ENCODE data around the gene PID1. TPM values are rescaled to one million over a fixed set of nuclear protein-coding genes. Genes with fewer than 3 reads are reported as not detected.

The PID1 gene
- total RNA-seq, 1 experiment from 2014 or later = 3.0 TPM

DNA sequence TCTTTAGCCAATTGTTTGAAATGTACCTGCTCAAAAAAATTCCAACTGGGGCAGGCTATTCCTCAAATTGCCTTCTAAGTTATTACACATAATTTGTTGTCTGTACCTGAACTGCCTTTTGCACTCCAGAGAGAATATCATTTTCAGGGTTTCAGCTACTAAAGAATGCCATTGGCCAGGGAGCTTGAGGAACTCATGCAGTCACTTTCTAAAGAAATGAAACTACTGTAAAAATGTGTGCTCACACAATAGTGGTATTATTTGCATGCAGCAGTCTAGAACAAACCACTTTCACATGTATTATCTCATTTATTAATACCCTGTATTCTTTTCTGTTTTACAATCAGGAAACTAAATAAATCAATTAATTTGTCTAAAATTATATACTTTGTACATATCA, 152.2 kb downstream of the PID1 start:
- DNase-seq (ENCODE audit: low read depth) = no peak

DNA sequence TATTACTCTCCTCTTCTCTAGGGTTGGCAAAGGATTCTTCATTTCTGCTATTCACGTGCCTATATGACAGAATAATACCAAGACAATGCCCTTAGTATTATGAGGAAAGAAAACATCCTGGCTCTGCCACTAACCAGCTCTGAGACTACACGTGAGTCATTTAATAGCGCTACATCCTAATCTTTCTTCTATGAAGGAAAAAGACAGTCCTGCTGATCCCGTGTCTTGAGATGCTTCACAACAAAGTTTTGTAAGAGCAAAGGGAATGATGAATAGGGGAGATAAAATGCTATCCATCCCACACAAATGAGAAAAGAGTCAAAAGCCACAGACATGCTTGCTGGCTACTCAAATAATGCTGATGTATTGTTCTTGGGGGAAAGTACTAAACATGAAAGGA, 152.8 kb downstream of the PID1 start:
- DNase-seq (ENCODE audit: low read depth) = no peak

DNA sequence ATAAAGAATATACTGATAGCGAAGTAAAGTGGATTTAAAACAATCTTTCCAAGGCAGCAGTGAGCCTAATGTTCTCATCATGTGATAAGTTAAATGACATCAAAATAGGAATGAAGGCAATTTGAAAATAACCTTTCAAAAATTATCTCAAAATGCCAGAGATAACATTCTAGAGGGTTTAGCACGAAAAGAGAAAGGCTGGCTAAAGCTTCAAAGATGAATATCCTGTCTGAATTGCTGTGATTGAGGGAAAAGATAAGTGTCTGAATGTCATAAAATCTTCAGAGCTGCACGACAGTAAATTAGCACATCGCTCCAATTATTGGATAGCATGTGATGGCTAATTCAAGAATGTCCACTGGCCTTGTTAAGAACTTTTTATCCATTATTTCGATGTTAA, 159.3 kb downstream of the PID1 start:
- no peak for DNase-seq (ENCODE audit: low read depth)

DNA sequence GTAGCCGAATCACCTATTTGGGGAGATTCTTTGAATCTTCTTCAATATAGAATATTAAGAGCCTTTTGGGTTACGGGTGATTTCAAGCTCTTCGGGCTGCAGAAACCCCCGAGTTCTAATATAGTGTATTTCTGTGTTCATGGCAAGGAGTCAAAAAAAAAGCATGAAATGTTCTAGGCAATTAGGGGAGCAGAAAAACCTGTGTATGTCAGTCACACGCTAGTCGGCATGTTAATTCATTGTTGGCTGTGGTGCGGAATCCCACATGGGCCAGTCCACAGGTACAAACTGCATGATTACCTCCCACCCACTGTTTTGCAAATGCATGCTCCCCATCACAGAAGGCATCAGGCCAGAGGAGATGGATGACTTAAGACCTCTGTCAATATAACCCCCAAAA, 161.9 kb downstream of the PID1 start:
- no peak for DNase-seq (ENCODE audit: low read depth)

DNA sequence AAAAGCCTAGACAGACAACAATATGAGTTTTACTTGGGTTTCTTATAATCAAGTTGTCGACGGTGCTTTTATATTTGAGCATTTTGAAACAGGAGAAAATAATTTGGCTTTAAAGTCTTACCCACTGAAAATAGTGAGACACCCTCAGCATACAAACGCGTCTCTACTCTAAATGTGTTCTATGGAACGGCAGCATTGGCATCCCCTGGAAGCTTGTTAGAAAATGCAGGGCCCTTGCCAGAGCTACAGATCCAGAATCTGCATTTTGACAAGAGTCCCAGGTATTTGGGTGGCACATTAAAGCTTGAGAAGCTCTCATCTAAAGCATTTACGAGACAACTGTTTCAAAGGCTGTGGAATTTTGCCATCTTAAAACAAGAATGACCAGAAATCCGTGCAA, 163.5 kb downstream of the PID1 start:
- no peak for DNase-seq (ENCODE audit: low read depth)

DNA sequence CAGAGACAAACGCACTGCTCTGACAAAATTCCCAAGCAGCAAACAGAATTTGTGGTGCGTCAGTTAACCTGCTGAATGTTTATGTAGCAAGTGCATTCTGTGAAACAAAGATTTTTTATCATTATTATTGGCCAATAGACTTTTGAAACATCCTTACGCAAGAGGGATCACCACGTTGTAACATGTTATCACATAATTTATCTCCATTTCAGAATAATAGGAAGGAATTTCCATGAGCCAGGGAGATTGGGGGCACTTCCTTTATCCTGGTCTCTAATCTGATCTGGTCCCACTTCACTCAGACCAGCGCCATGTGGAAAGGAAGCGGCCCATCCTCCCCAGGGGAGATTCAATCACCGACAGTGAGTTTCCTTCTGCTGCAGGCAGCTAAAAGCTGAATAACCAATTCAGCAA, 166.1 kb downstream of the PID1 start:
- DNase-seq (ENCODE audit: low read depth) = no peak

DNA sequence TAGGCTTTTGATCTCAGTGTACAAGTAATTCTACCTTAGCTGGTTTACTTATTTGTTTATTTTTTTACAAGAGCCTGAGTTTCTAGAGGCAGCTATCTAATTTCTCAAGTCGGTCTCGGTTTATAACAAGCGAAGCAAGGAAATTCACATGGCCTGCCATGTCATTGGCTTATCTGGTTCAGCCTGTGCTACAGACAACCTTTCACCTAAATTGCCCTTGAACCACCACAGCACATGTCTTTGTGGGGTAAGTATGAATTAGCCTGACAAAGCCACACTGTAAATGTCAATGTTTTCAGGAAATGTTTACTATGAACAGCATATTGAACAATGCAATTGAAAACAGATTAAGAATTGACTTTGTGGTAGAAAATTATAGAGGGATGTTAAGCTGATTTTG, 167.1 kb downstream of the PID1 start:
- DNase-seq (ENCODE audit: low read depth) = no peak

DNA sequence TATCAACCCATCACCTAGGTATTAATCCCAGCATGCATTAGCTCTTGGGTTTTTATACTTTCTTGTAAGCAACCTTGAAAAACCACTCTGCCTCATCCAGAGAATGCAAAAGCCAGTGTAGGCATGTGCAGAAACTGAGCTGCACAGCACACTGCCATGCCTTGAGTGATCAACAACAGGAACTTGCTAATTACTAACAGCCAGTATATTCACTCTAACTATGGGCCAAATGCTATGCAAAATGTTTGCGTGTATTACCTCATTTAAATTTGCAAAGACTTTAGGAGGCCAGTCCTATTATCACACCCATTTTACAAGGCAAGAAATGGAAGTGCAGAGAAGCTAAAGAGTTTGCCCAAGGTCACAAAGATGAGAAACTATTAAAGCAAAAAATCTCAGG, 169.8 kb downstream of the PID1 start:
- no peak for DNase-seq (ENCODE audit: low read depth)

DNA sequence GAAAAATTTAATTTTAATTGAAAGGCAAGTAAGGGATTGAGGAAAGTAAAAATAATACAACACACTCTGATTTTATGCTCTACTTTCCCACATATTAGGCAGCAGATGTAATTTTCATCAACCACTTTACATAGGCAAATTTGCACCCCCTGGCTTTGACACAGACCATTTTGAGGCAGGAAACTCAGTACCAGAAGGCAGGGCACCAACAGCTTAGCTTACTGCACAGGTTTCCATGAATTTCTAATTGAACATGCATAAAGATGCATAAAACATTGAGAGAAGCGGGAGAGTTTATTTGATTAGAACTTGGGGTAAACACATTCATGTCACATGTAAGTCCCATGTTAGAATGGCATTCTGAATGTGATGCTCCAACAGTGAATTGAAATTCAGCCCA, 171.9 kb downstream of the PID1 start:
- no peak for DNase-seq (ENCODE audit: low read depth)

DNA sequence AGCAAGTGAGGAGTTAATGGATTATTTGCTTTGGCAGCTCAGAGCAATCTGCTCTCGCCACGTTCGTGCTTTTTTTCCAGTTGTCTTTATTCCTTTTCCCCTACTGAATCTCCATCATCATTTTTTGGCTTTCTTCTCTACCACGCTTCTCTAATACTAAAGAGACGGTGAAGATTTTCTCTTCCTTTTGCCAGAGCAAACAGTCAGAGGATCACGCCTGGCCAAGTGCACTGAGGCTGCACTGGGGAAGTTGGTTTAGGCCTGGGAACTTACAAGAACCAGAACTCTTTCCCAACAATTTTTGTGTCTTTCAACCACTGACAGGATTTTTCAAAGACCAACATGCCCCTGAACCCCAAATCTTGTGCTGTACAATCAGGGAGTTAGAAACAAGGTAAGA, 172.3 kb downstream of the PID1 start:
- no peak for DNase-seq (ENCODE audit: low read depth)

DNA sequence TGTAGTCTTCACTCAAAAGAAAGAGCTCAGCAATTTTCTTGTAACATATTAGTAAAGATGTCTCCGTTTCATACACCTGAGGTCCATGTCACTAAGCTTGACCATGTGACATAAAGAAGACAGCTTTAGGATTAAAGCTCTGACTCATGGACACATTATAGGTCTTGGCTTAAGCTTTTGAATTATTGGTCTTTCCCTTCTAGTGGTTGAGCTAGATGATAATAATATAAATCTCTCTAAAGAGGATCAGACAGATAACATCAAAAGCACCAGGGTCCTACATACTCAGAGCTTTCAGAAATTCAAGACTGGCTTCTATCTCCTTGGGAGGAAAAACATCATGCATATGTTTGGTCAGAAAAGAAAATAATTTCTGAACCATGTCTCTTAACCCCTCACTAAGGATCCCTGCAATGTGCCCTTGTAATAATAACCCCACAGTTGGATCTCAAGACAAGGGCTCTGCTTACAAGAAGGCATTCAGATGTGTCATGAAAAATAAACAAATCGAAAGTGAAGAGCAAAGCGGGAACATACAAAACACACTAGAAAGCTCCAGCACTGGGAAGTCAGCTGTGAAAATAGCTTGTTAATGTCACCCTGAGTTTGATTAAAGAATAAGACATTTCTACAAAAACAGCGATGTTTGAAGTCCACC, 174.5 kb downstream of the PID1 start:
- no peak for DNase-seq (ENCODE audit: low read depth)

DNA sequence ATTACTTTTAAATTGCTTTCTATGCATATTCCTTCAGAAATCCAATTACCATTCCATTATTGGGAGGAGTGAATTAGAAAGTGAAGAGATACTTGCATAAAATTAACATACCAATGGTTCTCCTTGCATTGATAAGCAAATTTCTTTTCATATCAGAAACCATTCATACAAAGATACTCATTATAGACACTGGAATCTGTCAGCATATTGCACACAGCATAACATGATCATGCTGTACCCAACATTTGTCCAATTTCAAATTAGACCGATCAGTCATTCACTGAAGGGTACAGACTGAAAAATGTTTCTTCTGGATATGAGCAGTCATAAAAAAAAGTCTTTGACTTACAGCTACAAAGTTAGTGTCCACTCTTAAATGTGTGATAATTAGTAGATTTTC, 175.6 kb downstream of the PID1 start:
- no peak for DNase-seq (ENCODE audit: low read depth)

DNA sequence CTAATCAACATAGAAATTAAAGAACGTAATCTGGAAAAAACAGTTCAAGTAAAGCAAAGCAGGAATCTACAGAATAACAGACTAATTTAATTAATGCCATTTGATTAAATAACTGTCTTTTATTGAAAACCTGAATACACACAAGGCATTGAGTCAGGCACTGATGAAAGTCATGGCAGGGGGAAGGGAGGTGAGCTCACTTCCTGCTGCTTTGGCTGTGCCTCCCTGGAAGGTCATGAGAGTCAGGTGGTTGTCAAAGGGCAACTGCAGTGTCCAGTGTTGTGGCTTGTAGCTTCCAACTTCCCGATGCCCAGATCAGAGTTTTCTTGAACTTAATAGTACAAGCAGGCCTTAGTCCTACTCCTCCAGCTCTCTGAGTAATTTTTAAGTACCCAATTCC, 180.9 kb downstream of the PID1 start:
- peak; percentile 53 for DNase-seq (ENCODE audit: low read depth)

DNA sequence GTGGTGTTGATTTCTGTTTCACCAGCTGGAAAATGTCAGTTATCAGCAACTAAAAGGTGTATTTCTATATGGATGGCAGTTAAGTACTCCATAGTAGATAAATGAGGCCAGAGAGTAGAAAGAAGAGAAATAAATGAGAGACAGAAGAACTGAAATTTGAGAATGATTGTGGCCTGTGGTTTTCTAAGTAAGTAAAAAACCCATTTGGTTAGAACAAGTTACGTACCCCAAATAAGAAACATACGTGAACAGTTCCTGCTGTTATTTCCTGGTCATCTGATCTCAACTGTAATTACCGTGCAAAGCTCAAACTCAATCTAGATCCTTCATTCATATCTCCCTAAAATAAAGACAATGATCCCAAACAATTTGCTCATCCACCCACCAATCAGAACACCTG, 181.3 kb downstream of the PID1 start:
- no peak for DNase-seq (ENCODE audit: low read depth)

DNA sequence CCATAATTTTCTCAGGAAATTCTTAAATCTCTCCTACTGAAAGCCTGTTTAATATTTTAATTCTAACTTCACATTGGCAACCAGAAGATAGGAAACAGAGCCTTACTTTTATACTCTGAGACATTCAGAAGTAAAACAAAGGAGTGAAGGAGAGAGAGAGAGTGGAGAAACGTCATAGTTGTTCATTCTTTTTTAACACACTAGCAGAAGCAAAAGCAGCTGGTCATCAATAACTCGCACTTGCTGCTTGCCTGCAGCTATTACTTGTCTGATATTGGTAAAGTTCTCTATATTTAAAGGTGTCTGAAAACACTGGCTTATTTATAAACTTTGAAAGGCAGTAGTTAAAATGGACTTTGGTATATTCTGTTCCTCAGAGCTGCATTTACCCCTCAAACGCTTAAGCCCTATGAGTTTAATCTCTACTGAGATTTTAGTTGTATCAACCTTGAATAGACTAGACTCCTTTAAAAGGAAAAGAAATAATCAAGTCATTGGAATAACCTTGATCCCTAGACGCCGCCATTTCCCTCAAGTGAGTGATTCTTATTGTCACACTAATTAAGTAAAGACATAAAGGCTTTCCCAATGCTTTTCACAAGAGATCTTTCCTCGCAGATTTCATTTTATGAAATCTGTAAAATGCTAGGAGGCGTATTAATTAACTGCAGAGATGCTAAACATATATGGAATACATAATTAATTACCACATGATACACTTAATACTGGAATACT, 182.0 kb downstream of the PID1 start:
- no peak for DNase-seq (ENCODE audit: low read depth)

DNA sequence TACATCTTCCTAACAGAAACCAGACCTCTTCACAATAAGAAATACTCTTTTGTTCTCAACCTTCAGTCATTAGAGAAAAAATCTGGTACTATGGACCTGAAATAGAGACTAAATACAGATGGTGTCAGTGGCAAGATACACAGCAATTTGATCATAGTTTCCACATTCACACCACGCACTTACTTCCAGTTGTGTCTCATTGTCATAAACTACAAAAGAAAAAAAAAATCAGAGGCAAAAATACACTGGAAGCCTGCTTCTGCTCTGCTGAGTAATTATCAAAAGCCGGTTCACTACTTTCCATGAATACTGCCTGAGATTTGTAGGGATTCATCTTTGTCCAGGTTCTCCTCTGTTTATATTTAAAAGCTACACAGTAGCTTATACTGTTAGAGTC, 182.6 kb downstream of the PID1 start:
- DNase-seq (ENCODE audit: low read depth) = no peak

DNA sequence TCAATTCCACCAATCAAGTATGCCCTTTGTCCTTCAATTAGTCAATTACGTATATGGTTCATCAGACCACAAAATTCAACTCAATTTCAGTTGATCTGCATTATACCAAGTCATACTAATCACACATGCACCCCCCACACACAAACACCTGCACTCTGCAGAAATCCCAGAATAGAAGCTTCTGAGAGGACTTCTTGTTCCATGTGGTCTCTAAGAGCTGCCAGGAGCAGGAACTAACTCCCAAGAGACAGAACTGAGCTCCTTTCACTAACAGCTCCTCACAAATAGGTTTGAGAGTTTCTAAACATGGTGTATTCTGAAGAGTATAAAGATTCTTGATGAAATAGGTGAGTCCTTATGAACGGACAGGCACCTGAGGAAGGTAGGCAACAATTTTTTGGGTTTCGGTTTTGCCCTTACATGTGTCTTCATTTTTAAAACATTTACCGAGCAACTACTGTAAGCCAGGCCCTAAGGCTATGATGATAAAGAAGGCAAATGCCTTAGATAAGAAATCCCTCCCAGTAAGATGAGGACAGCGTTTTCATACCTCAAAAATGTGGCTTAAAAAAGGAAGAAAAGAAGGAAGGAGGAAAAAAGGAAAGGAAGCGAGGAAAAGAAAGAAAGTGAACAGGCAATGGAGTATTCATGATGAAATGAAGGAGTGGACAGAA, 183.1 kb downstream of the PID1 start:
- DNase-seq (ENCODE audit: low read depth) = peak; percentile 17

DNA sequence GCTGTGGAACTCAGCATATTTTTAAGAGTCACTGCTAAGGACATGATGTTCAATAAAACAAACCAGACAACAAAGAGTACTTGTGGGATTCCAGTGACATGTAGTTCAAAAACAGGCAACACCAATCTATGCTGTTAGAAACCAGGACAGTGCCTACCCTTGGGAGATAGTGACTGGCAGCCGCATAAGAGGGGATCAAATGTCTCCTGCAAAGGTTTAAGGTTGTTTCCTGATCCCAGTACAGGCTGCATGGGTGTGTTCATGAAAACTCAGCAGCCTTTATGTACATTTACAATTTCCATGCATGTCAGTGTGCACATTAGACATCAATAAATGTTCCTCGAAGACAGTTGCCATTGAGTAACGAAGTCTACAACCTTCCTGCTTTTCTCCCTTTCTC, 183.8 kb downstream of the PID1 start:
- no peak for DNase-seq (ENCODE audit: low read depth)

DNA sequence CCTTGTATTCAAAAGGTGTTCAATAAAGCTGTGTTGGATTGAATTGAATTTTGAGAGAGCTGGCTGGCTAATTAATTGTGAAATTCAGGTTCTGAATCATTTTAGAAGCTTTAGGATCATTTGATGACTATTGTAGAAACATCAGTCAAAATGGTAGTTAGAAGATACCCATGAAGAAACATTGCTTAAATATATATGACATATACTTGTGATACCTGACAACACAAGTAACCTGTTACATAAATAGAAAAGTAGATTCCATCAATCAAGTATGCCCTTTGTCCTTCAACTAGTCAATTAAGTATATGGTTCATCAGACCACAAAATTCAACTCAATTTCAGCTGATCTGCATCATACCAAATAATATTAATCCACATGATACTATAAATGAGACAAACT, 185.6 kb downstream of the PID1 start:
- DNase-seq (ENCODE audit: low read depth) = no peak

DNA sequence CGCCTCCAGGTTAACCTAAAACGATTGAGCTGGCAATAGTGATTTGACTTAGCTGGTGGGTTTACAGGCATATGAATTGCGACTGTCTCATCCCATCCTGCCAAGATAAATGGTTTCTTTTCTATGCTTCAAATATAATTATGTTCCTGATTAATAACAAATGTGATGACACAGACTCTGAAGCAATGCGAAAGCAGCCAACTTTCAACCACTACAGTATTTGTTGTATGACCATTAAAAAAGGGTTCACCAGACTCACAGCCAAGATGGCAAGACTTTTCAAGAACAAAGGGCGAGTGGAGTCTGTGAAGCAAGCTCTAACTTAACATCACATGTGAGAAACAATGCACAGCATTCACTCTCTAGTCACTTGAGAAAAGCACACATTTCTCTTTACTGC, 186.6 kb downstream of the PID1 start:
- no peak for DNase-seq (ENCODE audit: low read depth)

DNA sequence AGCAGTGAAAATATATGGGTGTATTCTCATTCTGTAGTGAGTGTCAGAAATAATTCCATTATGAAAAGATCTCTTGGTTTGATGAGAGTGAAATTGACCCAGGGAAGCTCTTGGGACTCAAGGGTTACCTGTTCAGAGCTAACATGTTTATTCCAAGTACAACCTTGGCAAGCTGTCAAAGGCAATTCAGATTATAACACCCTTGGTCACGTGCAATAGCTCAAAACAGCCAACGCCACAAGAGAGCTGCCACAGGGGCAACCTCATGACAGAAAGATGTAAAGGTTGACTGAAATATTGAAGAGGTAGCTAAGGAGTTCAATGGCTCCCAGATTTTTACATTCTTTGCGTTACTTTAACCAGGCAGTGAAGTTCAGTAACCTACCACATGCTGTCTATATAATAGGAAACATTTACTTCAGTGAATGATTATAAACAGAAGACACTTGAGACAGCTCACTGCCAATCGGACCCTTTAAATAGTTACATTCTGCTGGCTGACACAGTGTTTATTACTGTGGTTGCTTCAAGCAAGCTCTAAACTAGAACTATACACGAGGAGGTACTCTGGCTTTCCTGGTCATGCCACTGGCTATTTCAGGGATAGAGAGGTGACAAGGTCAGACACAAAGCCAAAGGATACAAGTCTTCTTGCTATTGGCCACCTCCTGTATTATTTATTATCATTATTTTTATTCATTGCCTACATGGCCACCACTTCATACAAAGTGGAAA, 187.3 kb downstream of the PID1 start:
- DNase-seq (ENCODE audit: low read depth) = no peak

DNA sequence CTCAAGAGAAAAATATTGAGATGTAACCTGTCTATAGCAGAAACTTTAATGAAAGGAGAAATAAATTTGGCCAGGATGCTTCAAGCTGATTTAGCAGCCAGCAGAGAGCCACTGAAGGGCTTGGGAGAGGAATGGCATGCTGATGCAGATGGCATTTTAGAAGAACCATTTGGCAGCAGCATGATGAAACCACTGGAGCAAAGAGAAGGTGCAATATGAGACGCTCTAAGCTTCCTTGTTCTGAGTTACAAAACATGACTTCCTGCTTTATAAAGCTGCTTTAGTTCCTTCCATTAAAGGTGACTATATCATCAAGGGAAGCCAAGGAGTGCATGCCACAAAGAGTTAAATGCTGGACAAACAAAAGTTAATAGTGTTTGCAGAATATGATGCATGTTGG, 189.7 kb downstream of the PID1 start:
- DNase-seq (ENCODE audit: low read depth) = no peak

DNA sequence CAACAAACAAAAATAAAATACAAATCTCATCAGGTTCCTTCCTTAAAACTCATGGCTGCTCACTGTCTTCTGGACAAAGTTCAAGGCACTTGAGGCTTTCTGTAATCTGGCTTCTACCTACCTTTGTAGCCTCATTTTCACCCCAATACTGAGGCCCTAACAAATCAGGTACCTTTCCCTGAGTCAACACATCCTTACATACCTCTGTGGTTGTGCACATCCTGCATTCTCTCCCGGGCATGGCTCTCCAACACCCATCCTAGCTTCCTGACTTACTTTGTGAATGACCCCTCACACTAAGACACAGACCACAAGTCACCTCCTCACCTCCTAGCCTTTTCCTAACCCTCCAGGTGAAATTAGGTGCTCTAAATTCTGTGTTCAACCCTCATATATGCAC, 190.9 kb downstream of the PID1 start:
- no peak for DNase-seq (ENCODE audit: low read depth)

Measured in M059J (cell line).